ENCODE measurements around the gene VPS33B. TPM values are rescaled to one million over a fixed set of nuclear protein-coding genes. Genes with fewer than 3 reads are reported as not detected.
A peak's percentile ranks its signal among the peaks of the same experiment; 100 is the strongest.

Gene VPS33B
- total and polyA plus RNA-seq, 2 of the 8 experiments (the other 6 are each of a cell fraction or from before 2014, with no cell fraction given) = 11.8 to 17.3 TPM

- TF ChIP-seq EZH2 (IDR thresholded peaks at IDR 0.05; ENCODE audit: low read depth, low read length, severe bottlenecking) = no peak
- TF ChIP-seq KDM1A (IDR thresholded peaks at IDR 0.05; ENCODE audit: borderline replicate concordance, low read length) = peak; percentile 34; the same call in 1 of the 2 replicates
- peak; percentile 75 for TF ChIP-seq TBP (IDR thresholded peaks at IDR 0.05; ENCODE audit: low read depth, low read length)
- no peak for TF ChIP-seq E2F6 (IDR thresholded peaks at IDR 0.05)
- TF ChIP-seq SIN3A (conservative IDR thresholded peaks at IDR 0.05 in 1 of 2, IDR thresholded peaks at IDR 0.05 in 1 of 2; ENCODE audit: low read depth in 1 of 2, low read length in 2 of 2) = peak; percentile 57 to 79; a peak in 2 of 4 replicates
Measured at GRCh38 chr15:91022075-91022831, at the start of gene VPS33B (continued).

Data from H1 (cell line).